Endometrial microvascular endothelial cells (primary cell): Measurements from ENCODE around the gene SPOCK1. TPM values are rescaled to one million over a fixed set of nuclear protein-coding genes. Genes with fewer than 3 reads are reported as not detected.

Experiments
- total RNA-seq: library from RNA; depleted of rRNA; stranded (reverse); fragments of >200 nt; gene quantifications from one replicate; pipeline ENCODE4 v1.2.3, GENCODE V29; 2015; ENCODE audit errors: inconsistent ontology term

The SPOCK1 gene
- total RNA-seq, 1 donor from 2014 or later: 8.7 TPM

Other genes starting within 250 kb of the SPOCK1 start
- 1.6 TPM for gene KLHL3, start 236.8 kb upstream of the SPOCK1 start, total RNA-seq